ENCODE measurements around the gene GRM4.

GRM4 gene

DNA sequence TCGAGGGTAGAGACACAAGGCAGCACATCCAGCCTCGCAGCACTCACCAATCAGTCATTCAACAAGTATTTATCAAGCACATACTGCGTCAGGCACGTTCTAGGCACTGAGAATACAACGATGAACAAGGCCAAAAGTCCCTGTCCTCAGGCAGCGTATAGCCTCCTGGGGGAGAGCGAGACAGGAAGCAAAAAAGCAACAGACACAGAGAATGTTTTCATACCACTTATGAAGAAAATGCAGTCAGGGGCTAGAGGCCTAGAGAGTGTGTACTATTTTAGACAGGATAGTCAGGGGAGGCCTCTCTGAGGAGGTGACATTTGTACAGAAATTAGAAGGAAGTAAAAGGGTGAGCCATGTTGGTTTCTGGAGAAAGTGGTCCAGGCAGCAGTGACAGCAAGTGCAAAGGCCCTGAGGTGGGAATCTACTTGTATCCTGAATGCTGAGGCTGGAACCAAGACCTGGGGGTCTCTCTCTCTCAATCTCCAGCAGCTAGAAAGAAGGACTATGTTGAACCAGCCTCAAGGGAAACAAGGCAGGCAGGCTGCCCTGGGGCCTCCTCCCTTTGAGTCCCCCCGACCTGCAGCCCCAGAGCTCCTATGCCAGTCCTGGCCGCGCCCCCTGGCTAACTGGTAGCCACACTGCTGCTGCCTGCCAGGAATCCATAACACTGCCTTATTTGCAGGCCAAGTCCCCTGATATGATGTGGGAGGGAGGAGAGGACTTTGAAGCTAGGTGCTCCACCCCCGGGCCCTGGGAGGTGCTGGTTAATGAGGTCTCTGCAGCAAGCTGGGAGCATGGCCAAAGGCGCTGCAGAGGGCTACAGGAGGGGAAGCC, 151.2 kb downstream of the GRM4 start:
- Histone ChIP-seq H3K27me3 (ENCODE audit: low read length) (no peaks in the 10 kb centered on the region), H3K27ac (ENCODE audit: low read depth, low read length) (no peak overlapping the region), H3K9me2 (replicated peaks; ENCODE audit: insufficient read depth, low read length) (no peaks in the 10 kb centered on the region), H3K9me3 (ENCODE audit: insufficient read depth, low read length) (peaks cover 7% of the 10 kb centered on the region; the same call in 1 of the 2 replicates), H3K9ac (ENCODE audit: low read length) (no peak overlapping the region), H2AFZ (ENCODE audit: low read depth, low read length, severe bottlenecking) (no peak overlapping the region), H4K20me1 (ENCODE audit: low read depth, low read length) (no peaks in the 10 kb centered on the region), H3F3A (ENCODE audit: insufficient read depth) (no peaks in the 10 kb centered on the region), H3K36me3 (ENCODE audit: low read length) (no peaks in the 10 kb centered on the region), H3K4me2 (ENCODE audit: low read depth, low read length, poor library complexity, severe bottlenecking) (no peak overlapping the region), H3K79me2 (ENCODE audit: insufficient read depth, low read length) (no peaks in the 10 kb centered on the region), H3K4me3 (ENCODE audit: insufficient read depth, low read length, poor library complexity, severe bottlenecking) (no peak overlapping the region)
- TF ChIP-seq EZH2phosphoT487 (conservative IDR thresholded peaks at IDR 0.05; ENCODE audit: low read length) = no peak
- TF ChIP-seq, protein P1, sequence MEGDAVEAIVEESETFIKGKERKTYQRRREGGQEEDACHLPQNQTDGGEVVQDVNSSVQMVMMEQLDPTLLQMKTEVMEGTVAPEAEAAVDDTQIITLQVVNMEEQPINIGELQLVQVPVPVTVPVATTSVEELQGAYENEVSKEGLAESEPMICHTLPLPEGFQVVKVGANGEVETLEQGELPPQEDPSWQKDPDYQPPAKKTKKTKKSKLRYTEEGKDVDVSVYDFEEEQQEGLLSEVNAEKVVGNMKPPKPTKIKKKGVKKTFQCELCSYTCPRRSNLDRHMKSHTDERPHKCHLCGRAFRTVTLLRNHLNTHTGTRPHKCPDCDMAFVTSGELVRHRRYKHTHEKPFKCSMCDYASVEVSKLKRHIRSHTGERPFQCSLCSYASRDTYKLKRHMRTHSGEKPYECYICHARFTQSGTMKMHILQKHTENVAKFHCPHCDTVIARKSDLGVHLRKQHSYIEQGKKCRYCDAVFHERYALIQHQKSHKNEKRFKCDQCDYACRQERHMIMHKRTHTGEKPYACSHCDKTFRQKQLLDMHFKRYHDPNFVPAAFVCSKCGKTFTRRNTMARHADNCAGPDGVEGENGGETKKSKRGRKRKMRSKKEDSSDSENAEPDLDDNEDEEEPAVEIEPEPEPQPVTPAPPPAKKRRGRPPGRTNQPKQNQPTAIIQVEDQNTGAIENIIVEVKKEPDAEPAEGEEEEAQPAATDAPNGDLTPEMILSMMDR (IDR thresholded peaks at IDR 0.05; ENCODE audit: insufficient read depth, low read length, poor library complexity, severe bottlenecking) = no peak

DNA sequence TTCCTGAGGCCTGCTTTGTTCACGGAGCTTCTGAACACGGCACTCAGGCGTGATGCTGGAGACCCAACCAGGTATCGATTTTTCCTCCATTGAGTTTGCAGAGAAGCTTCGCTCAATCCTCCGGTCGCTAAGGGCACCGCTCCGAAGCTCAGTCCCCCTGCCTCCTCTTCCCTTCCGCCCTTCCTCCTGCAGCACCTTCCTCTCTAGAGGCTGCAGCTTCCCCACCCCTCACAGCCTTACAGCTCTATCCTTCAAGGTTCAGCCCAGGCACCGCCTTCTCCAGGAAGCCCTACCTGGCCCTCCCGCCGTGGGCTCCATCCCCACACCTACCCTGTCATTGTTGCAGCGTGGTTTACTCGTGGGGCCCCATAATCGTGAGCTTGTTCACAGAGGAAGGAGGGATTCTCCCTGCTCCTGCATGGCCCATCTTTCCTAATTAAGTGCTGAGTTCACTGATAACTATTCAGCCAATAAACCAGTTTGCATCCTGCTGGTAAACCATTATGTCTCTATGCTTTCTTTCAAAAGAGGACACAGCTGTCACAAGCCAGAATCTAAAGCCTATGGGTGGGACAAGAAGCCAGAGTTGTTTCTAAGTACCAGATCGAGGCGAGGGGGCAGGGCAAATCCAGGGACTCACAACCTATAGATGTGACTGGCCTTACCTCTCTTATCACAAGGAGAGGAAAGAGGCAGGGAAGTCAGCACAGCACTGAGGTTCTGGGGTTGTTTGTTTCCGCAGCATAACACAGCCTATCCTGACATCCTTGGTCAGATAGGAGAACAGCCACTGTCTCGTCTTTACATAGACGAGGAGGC, 152.0 kb downstream of the GRM4 start:
- no peaks in the 10 kb centered on the region for H3K36me3 ChIP-seq (ENCODE audit: low read length)

DNA sequence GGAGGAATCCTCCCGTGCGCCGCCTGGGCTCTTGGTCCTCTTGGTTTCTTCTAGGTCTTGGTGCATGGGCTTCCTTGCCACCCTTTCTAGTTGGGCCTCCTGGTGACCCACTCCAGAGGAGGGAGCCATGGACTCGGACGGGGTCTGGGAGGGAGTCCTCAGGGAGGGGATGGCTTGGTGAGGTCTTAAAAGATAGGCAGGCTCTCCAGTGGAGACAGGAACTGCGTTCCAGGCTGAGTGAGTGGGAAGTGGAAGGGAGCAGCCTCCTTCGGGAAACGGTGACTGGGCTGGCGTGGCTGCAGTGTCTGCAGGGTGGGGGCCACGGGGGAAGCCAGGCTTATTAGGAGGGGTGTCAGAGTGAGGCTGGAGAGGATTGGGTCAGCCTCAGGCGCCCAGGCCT, 152.8 kb downstream of the GRM4 start:
- Histone ChIP-seq H3K27ac (ENCODE audit: low read depth, low read length) (no peak overlapping the region), H2AFZ (ENCODE audit: low read depth, low read length, severe bottlenecking) (no peak overlapping the region), H3K9me3 (ENCODE audit: insufficient read depth, low read length) (peaks cover 7% of the 10 kb centered on the region; the same call in 1 of the 2 replicates), H3F3A (ENCODE audit: insufficient read depth) (no peaks in the 10 kb centered on the region), H3K9me2 (replicated peaks; ENCODE audit: insufficient read depth, low read length) (no peaks in the 10 kb centered on the region), H3K9ac (ENCODE audit: low read length) (no peak overlapping the region), H3K27me3 (ENCODE audit: low read length) (no peaks in the 10 kb centered on the region), H3K4me3 (ENCODE audit: insufficient read depth, low read length, poor library complexity, severe bottlenecking) (no peak overlapping the region), H3K79me2 (ENCODE audit: insufficient read depth, low read length) (no peaks in the 10 kb centered on the region), H3K36me3 (ENCODE audit: low read length) (no peaks in the 10 kb centered on the region), H3K4me2 (ENCODE audit: low read depth, low read length, poor library complexity, severe bottlenecking) (no peak overlapping the region), H4K20me1 (ENCODE audit: low read depth, low read length) (no peaks in the 10 kb centered on the region)
- TF ChIP-seq EZH2phosphoT487 (conservative IDR thresholded peaks at IDR 0.05; ENCODE audit: low read length) = no peak
- TF ChIP-seq, protein P1 (IDR thresholded peaks at IDR 0.05; ENCODE audit: insufficient read depth, low read length, poor library complexity, severe bottlenecking) = no peak

More for the DNA sequence above, 152.0 kb downstream of the GRM4 start:
- Histone ChIP-seq H3K9me3 (ENCODE audit: insufficient read depth, low read length) (peaks cover 7% of the 10 kb centered on the region; the same call in 1 of the 2 replicates), H3K79me2 (ENCODE audit: insufficient read depth, low read length) (no peaks in the 10 kb centered on the region), H3K9me2 (replicated peaks; ENCODE audit: insufficient read depth, low read length) (no peaks in the 10 kb centered on the region), H4K20me1 (ENCODE audit: low read depth, low read length) (no peaks in the 10 kb centered on the region), H3K4me2 (ENCODE audit: low read depth, low read length, poor library complexity, severe bottlenecking) (no peak overlapping the region), H3K4me3 (ENCODE audit: insufficient read depth, low read length, poor library complexity, severe bottlenecking) (no peak overlapping the region), H3K27ac (ENCODE audit: low read depth, low read length) (no peak overlapping the region), H3K9ac (ENCODE audit: low read length) (no peak overlapping the region), H3K27me3 (ENCODE audit: low read length) (no peaks in the 10 kb centered on the region), H2AFZ (ENCODE audit: low read depth, low read length, severe bottlenecking) (no peak overlapping the region), H3F3A (ENCODE audit: insufficient read depth) (no peaks in the 10 kb centered on the region)
- TF ChIP-seq, protein P1 (IDR thresholded peaks at IDR 0.05; ENCODE audit: insufficient read depth, low read length, poor library complexity, severe bottlenecking) = no peak
- TF ChIP-seq EZH2phosphoT487 (conservative IDR thresholded peaks at IDR 0.05; ENCODE audit: low read length) = no peak

All from SU-DHL-6 (cell line).